ENCODE data around the gene SEPTIN5. TPM values are rescaled to one million over a fixed set of nuclear protein-coding genes. Genes with fewer than 3 reads are reported as not detected.

Gene SEPTIN5
- total and polyA plus RNA-seq, 7 donors = 3.7 to 10.9 (median 7.0) TPM

DNA sequence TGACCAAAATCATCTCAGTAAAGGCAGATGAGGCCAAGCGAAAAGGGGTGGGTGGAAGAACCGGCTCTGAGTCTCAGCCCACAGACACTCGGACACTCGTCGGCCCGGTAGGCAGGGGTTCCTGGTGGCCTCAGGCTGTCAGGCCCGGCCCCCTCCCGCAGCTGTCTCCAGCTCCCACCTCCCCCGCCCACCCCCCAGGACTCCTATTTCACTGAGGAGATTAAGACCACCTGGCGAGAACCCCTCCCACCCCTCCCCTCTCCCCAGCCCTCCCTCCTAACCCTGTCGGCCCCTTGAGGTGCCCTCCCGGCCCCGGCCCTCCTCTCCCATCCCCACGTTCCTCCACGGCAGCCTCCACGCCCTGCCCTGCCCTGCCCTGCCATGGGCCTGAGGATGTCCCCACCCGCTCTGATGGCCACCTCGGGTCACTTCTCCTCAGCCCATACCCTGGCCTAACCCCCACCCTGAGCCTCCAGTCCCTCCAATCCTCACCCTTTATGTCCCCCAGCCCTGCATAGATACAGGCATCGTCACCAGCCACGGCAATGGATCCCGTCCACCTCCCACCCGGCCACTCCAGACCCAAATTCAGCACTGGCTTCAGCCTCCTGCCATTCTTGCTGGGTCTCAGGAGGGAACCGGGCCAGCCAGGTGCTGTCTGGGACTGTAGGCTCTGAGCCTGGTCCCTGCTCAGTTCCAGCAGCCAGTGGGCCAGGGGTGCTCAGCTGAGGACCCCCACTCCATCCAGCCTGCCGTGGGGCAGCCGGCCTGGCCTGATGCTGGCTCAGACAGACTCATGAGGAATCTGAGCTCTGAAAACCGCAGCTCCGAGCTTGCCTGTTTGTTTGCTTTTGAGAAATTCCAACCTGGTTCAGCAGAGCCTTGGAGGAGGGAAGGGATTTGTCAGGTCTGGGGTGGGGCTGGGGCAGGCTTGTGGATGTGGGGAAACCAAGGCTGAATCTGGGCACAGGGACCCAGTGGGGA lies 36.5 kb downstream of the SEPTIN5 start:
- no peak for DNase-seq
- Histone ChIP-seq H3K4me3 (no peak overlapping the region), H3K36me3 (ENCODE audit: insufficient read depth in 1 of 2, low read depth in 1 of 2) (no peaks in the 10 kb centered on the region), H3K27me3 (ENCODE audit: insufficient read depth in 3 of 3, low read length in 2 of 3) (peaks cover 0 to 15% (median 0%) of the 10 kb centered on the region in 3 donors), H3K27ac (no peak overlapping the region), H3K9me3 (no peaks in the 10 kb centered on the region), H3K4me1 (peaks cover 21% of the 10 kb centered on the region)
- no peak for ATAC-seq
- 73 to 80% (median 80%) methylated on average over 24 to 27 of the region's 27 CpGs for WGBS, 3 donors
- intact Hi-C loops (cut with DNase I) = no loop called here
- TF ChIP-seq, protein P1, sequence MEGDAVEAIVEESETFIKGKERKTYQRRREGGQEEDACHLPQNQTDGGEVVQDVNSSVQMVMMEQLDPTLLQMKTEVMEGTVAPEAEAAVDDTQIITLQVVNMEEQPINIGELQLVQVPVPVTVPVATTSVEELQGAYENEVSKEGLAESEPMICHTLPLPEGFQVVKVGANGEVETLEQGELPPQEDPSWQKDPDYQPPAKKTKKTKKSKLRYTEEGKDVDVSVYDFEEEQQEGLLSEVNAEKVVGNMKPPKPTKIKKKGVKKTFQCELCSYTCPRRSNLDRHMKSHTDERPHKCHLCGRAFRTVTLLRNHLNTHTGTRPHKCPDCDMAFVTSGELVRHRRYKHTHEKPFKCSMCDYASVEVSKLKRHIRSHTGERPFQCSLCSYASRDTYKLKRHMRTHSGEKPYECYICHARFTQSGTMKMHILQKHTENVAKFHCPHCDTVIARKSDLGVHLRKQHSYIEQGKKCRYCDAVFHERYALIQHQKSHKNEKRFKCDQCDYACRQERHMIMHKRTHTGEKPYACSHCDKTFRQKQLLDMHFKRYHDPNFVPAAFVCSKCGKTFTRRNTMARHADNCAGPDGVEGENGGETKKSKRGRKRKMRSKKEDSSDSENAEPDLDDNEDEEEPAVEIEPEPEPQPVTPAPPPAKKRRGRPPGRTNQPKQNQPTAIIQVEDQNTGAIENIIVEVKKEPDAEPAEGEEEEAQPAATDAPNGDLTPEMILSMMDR (IDR thresholded peaks at IDR 0.05) = no peak

DNA sequence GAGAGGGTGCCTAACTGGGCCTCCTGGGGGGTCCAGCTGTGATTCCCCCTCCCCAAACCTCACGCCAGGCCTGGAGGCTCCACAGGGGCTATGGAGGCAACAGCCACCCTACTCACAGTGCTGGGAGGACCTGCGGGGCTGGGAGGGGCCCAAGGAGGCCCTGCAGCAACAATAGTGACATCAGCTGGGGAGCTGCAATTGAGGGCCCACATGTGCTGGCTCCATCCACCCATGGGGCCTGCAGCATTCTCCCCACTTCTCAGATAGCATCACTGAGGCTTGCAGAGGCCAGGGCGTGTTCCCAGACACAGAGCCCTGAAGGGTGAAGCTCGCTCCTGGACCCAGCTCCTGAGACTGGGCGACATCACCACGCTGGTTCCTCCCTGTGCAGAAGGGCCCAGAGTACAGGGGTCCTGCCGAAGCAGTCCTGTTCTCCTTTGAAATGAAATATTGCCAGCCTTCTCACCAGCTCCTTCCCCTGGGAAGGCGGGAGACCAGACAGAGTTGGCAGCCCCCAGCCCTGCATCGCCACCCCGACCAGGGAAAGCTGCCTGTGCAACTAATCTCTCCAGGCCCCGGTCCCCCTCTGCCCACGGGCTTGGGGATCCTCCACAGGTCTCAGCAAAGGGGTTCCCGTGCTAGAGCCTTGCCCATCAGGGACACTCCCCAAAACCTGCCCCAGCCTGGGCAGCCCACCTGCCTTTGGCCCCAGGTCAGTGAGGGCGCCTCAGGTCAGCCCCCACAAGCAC lies 37.4 kb downstream of the SEPTIN5 start:
- Histone ChIP-seq H3K27ac (no peak overlapping the region), H3K9me3 (no peaks in the 10 kb centered on the region), H3K4me1 (peaks cover 15% of the 10 kb centered on the region), H3K27me3 (ENCODE audit: insufficient read depth in 3 of 3, low read length in 2 of 3) (peaks cover 0 to 22% (median 0%) of the 10 kb centered on the region in 3 donors), H3K4me3 (no peak overlapping the region), H3K36me3 (ENCODE audit: insufficient read depth in 1 of 2, low read depth in 1 of 2) (no peaks in the 10 kb centered on the region)
- ATAC-seq (no peak), DNase-seq (no peak)
- 90 to 93% (median 92%) methylated on average over 14 of the region's 14 CpGs for WGBS, 3 donors
- intact Hi-C loops (cut with DNase I) = no loop called here
- TF ChIP-seq, protein P1 (IDR thresholded peaks at IDR 0.05) = no peak

DNA sequence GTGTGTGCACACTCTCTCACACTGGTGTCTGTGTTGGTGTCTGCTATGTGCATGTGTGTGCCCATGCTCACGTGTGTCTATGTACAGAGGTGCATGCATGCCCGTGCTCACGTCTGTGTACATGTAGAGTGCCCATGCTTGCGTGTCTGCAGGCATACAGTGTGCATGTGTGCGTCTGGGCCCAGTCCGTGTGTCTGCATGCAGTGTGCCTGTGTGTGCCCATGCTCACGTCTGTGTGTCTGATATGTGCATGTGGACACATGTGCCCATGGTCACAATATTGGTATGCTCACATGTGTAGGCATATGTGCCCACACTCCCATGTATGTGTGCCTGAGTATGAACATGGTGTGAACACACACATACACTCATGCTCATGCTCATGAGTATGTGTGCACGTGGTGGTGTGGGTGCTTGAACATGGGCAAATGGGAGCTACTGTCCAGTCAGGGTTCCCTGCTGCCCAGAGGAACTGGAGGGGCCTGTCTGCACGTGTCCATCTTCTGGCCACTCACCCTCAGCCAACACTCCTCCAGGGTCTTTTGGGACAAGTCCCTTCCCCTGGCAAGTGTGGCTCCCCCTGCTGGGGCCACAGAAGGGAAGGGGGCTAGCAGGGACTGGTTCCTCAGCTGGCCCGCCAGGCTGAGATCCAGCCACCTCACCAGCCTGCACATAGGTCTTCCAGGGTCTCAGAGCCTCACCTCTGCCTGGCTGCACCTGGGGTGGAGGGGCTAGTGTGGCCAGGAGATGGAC lies 39.0 kb downstream of the SEPTIN5 start:
- Histone ChIP-seq H3K27ac (no peak overlapping the region), H3K9me3 (no peaks in the 10 kb centered on the region), H3K4me1 (peaks cover 15% of the 10 kb centered on the region), H3K36me3 (ENCODE audit: insufficient read depth in 1 of 2, low read depth in 1 of 2) (no peaks in the 10 kb centered on the region), H3K4me3 (no peak overlapping the region), H3K27me3 (ENCODE audit: insufficient read depth in 3 of 3, low read length in 2 of 3) (peaks cover 0 to 22% (median 0%) of the 10 kb centered on the region in 3 donors)
- DNase-seq (no peak), ATAC-seq (no peak)
- TF ChIP-seq, protein P1 (IDR thresholded peaks at IDR 0.05) = no peak
- intact Hi-C loops (cut with DNase I) = no loop called here
- WGBS, 3 donors = 79 to 84% (median 81%) methylated on average over 10 of the region's 10 CpGs

DNA sequence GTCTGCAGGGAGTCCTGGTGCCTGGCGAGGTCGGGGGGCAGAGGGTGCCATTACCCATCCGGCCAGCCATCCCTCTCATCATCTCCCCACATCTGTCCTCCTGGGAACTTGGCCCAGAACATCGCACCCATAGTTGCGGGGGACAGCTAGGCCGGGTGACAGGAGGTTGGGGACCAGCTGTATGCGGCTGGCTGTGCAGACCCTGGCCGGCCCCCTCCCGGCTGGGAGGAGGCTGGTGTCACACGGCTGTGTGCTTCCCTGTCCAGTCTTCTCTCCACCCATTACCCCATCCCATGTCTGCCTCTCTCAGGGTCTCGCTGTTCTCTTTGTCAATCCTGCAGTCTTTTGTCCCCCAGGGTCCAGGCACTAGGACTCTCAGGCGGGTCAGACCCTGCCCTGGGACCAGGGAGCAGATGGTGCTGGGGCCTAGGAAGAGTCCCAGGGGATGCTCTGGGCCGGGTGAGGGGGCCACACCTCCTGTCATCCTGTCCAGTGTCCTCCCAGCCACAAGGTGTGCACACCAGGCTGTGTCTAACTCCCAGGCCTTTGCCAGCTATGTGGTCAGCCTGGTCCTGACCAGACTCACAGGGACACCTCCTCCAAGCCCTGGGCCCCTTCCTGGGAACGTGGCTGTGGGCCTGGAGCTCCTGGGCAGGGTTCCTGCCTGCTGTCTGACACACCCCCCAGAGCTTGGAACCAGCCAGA lies 39.8 kb downstream of the SEPTIN5 start:
- TF ChIP-seq, protein P1 (IDR thresholded peaks at IDR 0.05) = no peak
- H3K27ac ChIP-seq = no peak overlapping the region
- WGBS, 3 donors = 50 to 69% (median 56%) methylated on average over 14 of the region's 14 CpGs
- no peaks in the 10 kb centered on the region for H3K36me3 ChIP-seq (ENCODE audit: insufficient read depth in 1 of 2, low read depth in 1 of 2)
- peaks cover 0 to 28% (median 0%) of the 10 kb centered on the region in 3 donors for H3K27me3 ChIP-seq (ENCODE audit: insufficient read depth in 3 of 3, low read length in 2 of 3)
- DNase-seq (no peak), ATAC-seq (no peak)
- intact Hi-C loops (cut with DNase I) = no loop called here
- no peaks in the 10 kb centered on the region for H3K9me3 ChIP-seq
- H3K4me1 ChIP-seq = peaks cover 11% of the 10 kb centered on the region
- no peak overlapping the region for H3K4me3 ChIP-seq
